ENCODE data around the gene RGS6.
"Not testable (repeated sequence)": the region's sequence is repeated elsewhere in the genome, so short reads cannot be mapped to it uniquely, and the experiment has no call there.

RGS6 gene
- total RNA-seq, result 0 to 0.27 reads per million in 2 donors

DNA sequence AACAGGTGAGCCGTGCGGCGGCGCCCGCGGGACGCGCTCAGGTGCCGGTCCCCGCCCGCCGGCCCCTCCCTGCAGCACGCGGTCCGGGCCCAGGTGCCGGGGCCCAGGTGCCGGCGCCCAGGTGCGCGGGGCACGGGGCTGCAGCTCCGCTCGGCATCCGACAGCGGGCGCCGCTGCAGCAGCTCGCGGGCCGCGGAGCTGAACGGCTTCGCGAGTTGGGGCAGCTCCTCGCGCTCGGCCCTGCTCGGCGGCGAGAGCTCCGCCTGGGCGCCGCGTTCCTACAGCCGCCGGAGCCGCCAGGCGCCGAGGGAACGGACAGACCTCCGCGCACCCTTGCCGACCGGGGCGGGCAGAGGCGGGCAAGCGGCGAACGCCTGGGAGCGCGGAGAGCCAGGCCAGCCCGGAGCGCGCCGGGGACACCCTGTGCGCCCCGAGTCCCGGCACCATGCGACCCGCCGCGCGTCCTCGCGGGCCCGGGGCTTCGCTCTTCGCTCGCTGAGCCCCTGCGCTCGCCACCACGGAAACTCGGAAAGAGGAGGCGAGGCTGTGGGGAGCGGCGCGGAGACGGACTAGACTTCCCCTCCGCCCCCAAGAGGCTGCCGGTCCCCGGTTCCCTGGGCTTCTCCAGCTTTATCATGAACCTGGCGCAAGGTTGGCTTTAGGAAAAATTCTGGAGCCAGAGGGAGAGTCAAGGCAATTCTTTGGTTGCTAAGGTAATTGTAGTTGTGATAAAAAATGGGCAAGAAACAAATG, at the start of gene RGS6:
TSS of gene RGS6 (plus strand) at position 201 of the 753 bp plus-strand sequence.
- peak in 1 of 5 experiments; percentile 66 for DNase-seq

GRCh38 chr14:71883094-71883493, 49.1 kb upstream of the RGS6 start:
- DNase-seq, result no peak

DNA sequence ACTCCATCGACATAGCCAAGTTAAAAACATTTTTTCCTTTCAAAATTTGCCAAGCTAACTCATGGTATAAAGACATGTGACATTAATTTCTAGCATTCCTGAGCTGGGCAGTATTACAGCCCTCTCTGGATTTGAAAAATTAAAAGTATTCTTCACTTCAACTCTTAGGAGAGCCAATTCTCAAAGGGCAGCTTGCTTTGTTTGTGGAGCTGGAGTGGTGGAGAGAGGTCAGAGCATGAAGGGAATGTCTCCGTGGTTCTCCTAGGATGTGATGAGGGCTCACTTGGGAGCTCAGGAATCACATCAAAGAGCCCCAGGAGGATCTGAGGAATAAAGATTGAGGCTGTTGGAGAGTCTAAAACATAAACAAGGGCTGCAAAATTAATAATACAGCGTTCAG, 46.9 kb upstream of the RGS6 start:
- DNase-seq, result no peak

DNA sequence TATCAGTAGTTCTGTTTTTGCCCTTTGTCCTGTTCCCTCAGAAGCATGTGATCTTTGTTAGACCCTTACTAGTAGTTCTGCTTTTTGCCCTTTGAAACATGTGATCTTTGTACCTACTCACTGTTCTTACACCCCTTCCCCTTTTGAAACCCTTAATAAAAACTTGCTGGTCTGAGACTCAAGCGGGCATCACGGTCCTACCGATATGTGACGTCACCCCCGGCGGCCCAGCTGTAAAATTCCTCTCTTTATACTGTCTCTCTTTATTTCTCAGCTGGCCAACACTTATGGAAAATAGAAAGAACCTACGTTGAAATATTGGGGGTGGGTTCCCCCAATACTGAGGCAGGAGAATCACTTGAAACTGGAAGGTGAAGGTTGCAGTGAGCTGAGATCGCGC, 44.4 kb upstream of the RGS6 start:
- DNase-seq, result not testable (repeated sequence)

DNA sequence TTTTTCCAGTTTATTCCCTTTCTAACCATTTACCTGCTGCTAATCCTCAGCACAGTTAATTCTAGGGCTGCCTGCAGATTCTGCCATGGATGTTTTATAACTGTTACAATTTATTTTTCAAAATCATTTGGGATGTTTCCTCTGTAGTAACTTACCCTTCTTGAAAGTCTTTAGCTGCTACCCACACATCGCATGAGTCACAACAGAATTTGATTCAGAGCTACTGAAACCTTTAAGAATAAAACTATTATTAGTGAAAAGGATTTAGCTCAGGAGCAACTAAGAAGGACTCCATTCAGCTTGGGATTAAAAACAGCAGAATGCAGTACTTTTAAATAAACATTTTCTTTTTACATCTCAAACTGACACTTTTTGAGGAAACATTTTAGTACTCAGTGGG, 41.7 kb upstream of the RGS6 start:
- no peak for DNase-seq

- DNase-seq, result no peak
Observed at GRCh38 chr14:71891185-71891584, 41.0 kb upstream of the RGS6 start.

DNA sequence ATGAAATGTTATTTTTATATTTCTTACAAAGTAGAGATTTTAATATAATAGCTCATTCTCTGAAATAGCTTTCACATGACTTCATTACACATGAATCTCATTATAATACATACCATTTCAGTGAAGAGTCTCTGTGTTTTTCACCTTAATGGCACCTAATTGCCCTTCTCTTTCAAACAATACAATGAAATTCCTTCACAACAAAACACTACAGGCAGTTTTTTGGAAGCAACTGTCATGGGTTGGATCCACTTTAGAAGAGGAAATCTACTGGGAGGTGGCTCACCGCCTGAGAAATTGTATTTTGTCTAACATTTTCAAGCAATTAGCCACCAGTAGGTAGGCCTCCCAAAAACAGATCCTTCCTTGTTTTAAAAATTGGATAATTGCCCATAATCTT, 40.3 kb upstream of the RGS6 start:
- no peak for DNase-seq

DNA sequence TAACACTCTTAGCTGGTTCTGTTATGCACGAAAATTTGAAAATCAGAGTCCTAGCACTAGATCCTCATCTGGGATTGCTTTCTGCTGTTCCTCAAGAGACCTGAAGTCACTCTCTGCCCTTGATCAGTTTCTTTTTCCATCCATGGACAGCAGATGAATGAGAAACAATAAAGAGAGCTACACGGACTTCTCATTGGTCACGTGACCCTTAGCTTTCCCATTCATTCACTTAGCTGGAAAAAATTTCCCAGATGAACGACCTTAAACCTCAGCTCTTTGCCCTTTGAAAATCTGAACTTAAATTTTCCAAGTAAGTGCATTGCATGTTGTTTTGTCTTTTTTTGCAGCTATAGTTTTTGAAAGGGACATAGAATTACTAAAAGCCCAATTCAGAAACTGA, 27.2 kb upstream of the RGS6 start:
- DNase-seq, result no peak

GRCh38 chr14:71905860-71906259, 26.4 kb upstream of the RGS6 start:
- no peak for DNase-seq

DNA sequence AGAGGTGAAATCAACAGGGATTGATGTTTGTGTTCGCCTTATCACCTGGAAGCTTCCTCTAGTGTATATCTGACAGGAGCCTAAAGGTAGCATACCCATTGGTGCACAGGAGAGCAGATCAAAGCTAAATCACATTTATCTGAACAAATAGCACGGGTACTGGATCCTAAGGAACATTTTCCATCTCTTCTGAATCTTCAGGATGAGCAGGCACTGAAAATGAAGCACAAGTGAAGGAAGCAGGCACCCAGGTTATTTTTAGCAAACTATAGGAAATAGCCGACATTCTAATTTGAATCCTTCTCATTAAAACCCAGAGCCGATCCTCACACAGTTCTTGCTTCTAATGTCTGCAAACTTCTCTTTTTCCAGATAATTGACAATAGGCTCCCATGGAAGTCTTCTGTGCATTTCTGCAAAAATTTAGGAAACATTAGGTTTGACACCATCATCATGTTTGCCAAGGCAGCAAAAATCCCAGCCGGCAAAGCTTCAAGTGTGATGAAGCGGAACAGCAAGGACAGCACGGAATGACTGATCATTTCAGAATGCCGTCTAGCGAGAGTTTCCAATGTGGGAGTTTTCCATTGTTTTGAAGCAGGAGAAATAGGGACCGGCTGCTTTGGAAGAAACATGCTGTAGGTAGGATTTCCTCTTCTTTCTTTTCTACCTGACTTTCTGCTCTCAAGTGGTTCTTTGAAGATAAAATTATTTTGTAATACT, 24.3 kb upstream of the RGS6 start:
- no peak for DNase-seq

GRCh38 chr14:71911669-71912068, 20.6 kb upstream of the RGS6 start:
- DNase-seq, result no peak

- DNase-seq, result no peak
Observed at GRCh38 chr14:71913342-71913741, 18.9 kb upstream of the RGS6 start.

GRCh38 chr14:71918955-71919354, 13.3 kb upstream of the RGS6 start:
- DNase-seq, result no peak

DNA sequence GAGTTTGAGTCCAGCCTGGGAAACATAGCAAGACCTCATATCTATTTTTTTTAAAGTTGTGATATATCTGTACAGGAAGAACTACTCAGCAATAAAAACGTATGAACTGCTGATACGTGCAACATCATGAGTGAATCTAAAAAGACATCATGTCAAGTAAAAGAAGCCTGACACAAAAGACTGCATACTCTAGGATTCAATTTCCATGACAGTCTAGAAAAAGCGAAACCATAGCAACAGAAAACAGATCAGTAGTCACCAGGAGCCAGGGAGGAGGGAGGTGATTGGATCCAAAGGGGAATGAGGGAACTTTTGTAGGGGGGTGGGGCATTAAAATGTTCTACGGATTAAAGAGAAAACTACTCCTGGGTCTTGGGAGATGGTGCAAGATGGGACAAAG, 8.7 kb upstream of the RGS6 start:
- DNase-seq, result no peak

GRCh38 chr14:71931492-71932228, 569 bp upstream of the RGS6 start:
- no peak for DNase-seq

- peak in 1 of 5 experiments; percentile 24 for DNase-seq
Observed at GRCh38 chr14:71933001-71933587, 865 bp downstream of the RGS6 start.

GRCh38 chr14:71938273-71938672, 6.0 kb downstream of the RGS6 start:
- not testable (repeated sequence) for DNase-seq

GRCh38 chr14:71939344-71939743, 7.1 kb downstream of the RGS6 start:
- not testable (repeated sequence) for DNase-seq

DNA sequence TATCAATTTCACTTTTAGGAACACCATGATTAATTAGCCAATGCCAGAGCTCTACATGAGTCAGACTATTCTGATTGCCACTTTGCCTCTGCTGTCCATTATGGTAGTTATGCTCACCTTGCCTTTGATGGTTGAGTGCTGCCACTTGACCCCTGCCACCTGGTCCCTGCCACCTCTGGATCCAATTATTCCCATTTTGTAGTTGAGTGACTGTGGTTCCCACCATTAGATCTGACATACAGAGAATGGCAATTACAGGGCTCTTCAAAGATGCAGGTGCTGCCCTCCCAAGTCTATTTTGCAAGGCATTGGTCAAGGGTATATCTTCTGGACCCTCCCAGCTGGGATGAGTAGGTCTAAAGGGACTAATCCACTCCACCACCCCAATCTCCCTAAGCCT, 8.3 kb downstream of the RGS6 start:
- not testable (repeated sequence) for DNase-seq

DNA sequence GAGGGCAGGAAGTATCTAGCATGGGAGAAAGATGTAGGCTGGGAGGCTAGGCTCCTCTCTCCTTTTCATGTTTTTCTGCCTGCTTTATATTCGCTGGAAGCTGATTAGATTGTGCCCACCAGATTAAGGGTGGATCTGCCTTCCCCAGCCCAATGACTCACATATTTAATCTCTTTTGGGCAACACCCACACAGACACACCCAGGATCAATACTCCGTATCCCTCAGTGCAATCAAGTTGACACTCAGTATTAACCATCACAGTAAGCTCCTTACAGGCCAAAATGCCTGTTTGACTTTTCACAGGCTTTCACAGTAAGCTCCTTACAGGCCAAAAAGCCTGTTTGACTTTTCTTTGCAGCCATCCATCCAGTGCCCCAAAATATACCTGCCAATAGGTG, 9.4 kb downstream of the RGS6 start:
- DNase-seq, result not testable (repeated sequence)

- no peak for DNase-seq
Observed at GRCh38 chr14:71942904-71943694, 10.9 kb downstream of the RGS6 start.

DNA sequence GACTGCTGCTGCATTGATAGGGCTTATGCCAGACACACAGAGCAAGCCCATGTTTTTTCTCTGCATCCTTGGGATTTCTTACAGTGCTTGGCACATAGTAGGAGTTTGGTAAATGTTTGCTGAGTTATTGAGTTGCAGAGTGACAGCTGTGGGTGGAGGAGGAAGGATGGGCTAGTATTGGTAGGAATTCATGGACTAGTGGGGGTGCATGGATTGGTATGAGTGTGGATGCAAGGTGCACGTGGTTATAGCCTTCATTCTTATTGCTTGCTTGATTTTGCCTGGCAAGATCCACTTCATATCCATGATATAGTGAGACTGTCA, 11.4 kb downstream of the RGS6 start:
- DNase-seq, result no peak
